HG03571 (cell line): ENCODE measurements around the gene CAMKMT.

Experiments
- ATAC-seq: cut with Tn5 transposase; IDR thresholded peaks from one replicate; pipeline ENCODE4 v1.9.1; 2021; ENCODE audit not compliant: unreplicated experiment

The CAMKMT gene

DNA sequence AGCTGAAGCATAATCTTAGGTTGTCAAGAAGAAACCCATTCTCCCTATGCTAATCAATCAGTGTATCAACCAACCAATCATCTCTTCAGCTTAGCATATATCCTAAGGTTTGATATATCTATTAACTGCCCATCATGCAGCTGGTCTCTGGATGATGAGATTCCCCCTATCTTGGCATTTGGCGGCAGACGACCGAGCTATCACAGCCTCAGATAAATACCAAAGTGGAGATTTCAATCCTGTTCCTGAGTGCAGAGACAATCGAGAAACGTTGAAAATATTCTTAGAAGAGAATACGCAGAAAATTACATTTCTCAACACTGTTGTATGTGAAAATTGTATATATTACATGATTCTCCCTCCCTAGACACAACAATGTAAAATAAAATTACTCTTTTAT lies 320.7 kb downstream of the CAMKMT start:
- ATAC-seq = no peak

DNA sequence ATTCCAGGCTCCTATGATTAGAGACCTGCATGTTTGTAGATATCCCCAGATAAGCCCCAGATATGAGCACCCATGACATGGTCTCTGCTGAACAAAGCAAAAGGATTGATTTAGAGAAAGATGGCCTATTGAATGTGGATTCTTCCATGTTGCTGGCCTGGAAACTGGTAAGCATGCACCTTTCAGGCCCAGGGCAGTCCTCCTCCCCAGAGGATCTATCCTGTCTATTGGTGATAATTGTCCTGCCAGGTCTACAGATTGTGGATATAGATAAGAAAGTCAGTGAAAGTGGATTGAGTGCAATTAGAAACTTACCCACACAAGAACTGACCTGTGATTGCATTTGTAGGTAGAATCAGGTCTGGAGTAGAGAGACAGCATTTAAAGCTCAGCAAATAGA lies 322.8 kb downstream of the CAMKMT start:
- no peak for ATAC-seq

DNA sequence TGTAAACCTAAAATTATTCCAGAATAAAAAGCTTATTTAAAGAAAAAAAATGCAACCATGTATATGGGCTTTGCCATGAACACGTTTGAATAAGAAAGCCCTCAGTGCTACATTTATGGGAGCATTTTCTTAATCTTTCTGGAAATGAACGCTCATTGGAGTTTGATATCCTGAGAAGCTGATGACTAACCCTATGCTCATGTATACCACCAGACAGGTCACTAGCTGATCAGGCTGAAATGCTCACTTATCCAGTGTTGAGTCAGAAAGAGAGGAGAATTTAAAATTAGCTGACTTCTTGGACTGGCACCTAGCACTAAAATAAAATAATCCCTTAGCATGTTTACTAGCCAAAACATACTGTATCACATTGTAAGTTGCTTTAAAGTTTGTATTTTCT lies 324.8 kb downstream of the CAMKMT start:
- ATAC-seq = no peak

DNA sequence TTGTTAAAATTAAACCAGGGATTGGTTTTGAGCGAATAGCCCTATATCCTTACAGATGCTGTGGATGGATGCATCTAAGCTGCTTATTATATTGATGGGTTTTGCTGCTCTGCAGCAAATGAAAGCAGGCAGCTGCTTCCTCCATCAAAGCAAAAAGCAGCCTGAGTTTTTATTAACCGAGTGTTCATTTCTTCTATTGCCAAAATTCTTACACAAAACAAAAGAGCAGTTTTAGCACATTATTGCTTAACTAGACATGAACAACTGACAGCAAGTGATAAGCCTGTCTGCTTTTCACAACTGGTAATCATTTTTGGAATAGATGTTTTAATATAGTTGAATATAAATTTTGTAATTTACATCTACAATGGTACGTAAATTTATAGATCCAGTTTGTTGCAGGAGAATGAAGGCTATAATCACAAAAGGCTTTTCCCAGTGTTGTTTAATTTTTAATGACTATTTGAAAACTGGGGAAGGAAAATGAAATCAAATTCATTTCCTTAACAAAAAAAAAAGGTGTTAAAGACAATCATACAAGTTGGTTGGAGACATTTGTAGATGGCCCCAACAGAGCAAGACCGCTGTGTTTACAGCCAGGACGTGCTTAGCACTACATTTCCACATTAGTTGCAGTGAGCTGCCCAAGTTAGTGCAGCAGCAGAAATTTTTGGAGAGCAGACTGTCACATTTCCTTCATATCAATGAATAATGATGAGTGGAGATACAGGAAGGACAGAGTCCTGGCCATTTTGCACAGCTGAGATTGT lies 326.1 kb downstream of the CAMKMT start:
- no peak for ATAC-seq

DNA sequence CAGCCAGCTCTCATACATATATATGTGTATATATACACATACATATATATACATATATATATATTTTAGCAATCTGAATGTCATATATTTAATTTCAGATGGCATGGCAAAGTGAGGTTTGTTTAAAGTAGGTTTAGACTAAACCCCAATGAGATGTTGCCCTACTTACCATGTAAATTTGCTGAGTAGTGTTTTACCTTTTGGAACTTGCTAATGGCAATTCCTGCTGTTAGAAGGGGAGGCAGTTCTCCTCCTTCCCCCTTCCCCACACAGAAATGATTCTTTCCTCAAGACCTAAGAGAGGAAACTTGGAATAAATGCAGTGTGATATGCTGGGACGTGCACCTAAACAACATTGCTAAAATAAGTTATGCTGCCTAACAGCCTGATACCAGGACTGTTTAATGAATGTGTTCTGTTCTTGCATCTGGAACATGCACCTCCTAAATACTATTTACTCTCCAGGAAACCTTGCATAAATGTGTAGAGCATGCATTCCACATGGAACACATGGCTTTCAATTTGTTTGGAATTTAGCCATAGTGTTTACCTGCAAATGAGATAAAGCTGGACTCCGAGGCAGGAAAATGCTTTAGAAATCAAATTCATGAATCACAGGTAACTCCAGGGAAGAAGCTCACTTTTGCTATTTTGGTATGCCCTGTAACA lies 326.8 kb downstream of the CAMKMT start:
- ATAC-seq = no peak

DNA sequence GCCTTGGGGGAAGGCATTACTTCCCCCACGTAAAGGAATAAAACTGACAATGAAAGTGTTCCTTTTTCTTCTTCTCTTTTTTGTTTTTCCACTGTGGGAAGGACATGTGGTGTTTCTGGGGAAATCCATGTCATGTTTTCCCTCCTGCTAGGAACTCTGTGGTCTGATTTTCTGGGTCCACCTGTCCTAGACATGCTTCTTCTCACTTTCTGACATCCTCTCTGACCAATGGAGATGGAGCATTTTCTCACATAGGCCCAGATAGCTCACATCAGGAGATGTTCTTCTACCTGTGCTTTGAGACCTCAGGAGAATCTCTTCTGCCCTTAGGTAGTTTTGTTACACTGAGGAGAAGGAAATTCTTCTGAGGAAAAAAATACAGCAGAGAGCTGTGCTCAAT lies 327.8 kb downstream of the CAMKMT start:
- ATAC-seq = no peak

DNA sequence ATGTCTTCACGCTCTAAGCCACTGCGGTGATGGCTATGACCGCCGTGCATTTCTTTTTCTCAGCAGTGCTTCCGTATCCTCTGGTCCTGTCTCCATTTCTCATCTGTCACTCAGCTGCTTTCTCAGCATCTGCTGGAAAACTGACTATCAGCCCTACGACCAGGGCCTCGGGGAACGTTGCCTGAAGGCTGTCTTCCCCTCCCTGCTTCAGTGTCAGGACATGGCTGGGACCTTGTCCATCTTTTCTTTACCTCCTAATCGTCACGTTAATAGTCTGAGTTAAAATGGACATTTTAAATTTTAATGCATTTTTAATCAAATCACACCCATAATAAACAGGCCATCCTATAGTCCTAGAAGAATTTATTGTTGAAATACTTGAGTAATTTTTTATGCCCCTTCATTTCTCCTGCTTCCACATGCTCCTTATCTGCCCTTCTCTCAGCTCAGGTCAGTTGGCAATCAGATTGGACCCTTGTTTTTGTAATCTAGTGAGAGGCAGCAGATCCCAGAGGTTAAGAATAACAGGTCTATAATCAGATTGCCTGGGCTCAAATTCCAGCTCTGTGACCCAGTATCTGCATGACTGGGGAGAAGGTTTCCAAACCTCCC lies 329.5 kb downstream of the CAMKMT start:
- no peak for ATAC-seq

DNA sequence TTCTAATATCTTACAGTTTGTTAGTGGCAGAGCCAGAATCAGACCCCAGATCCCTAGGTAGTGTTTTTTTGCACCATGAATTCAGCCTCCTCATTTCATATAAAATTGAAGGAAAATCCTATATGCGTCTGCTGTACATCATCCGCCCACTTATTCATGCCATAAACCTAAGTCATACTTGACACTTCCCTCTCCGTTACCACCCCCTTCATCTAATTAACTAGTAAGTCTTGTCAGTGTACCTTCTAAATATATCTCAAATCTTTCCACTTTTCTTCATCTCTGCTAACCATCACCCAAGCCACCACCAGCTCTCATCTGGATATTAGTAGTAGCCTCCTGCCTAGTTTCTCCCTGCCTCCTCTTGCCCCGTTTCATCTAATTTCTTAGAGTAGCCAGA lies 331.1 kb downstream of the CAMKMT start:
- no peak for ATAC-seq

DNA sequence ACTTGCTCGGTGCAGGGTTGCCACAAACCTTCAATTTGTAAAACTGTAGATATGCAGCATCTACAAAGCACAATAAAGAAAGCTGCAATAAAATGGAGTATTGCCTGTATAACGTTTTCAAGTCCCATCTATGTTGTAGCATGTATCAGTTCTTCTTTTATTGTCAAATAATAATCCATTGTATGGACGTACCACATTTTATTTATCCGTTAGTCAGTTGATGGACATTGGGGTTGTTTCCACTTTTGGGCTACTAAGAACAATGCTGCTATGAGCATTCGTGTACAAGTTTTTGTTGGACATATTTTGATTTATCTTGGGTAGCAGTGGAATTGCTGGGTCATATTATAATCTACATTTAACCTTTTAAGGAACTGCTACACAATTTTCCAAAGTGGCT lies 339.1 kb downstream of the CAMKMT start:
- no peak for ATAC-seq

DNA sequence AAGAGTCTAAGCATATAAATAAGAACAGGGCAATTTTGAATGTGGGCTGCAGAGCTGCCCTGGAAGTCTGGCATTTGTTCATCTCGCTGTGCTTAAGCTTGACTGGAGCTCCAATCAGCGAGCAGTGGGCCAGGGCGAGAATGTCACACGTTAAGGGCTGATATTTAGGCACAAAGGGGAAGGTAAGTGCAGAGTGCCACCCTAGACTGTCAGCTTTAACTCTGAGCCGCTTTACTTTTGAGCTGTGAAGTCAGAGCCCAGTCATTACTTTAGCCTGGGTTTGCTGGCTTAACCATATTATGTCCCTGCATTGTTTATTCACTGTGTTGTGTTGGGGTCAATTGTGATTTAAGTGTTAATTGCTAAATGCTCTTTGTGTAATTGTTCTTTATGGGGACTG lies 343.6 kb downstream of the CAMKMT start:
- ATAC-seq = no peak

DNA sequence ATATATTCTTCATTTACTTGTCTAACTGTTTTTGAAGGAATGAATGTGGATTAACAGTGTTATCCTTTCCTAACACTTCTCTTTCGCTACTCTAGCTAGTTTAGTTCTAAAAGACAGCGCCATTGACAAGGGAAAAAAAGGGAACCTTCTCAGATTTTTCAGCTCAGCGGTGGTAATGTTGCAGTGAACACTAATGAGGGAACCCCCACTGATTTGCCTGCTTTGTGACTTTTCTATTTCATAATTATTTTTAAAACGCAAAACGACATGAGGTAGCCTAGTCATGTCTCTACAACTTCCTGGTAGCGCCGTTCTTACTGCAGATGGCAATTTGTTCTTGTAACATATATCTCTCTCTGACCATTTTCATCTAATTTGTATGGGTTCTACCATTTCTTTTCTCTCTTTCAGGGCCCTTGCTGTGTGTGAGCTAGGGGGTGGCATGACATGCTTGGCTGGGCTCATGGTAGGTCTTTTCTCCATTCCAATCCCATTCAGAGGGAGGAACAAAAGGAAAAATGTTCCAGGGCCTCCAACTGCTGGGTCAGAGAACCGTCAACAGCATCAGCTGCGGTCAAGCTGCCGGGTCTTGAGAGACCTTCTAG lies 344.2 kb downstream of the CAMKMT start:
- no peak for ATAC-seq

DNA sequence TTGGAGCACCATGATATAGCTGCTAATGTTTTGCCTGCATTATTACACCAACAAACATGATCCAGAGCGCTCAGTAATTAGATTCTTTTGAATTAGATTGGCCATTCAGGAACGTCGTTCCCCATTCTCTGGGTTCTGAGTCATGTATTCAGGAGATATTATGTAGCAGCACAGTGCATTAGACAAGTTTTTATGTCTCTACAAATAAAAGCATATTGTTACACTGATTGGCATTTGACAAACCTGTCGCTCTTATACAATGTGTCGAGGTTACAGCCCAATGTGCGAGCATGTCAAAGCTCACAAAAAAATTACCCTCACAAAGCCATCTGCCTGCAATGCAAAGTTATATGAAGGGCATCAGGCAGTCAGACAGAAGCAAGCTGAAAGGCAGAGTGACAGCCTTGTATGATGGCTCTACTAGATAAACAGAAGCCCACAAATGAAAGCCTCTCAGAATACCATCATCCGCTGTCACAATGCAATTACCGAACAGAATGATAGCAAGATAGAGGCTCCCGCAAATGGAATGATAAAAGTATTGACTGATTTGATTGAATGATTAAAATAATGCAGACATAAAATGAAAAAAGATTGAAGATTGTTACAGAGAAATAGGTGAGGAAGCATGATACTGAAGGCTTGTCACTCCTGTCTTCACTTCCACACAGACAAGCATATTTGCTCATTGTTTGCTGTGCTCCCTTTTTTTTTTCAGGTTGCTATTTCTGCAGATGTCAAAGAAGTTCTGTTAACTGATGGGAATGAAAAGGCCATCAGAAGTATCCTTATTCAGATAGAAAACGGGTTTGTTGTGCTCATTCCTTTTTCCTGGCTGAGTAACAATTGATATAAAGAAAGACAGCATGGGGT lies 345.2 kb downstream of the CAMKMT start:
- ATAC-seq = no peak

DNA sequence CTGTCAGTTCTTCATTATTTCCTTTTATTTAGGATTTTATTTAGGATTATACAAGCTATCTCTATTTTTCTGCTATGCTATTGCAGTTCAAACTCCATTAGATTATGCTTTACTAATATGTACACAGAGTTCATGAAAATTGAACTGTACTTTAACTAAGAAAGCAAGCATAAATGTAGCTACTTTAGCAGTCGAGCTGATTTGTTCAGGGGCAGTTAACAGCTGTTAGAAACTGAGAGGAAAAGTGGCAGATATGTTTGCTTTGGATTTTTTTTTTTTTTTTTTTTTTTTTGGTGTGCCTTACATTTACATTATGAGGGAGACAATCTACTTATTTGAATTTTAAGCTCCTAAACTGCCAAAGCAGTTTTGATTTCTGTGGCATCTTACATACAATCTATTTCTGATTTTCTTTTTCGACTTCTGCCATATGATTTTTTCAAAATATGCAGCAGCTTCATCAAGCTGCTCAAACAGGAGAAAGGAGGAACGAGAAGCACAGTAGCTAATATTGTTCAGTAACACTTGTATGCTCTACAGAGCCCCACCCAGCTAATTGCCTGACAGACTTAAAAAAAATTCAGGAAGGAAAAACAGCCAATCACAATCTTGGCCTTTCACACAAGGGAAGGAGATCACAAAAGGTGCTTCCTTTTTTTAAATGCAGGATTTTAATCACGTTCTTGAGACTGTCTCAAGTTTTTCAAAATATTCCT lies 346.4 kb downstream of the CAMKMT start:
- no peak for ATAC-seq

DNA sequence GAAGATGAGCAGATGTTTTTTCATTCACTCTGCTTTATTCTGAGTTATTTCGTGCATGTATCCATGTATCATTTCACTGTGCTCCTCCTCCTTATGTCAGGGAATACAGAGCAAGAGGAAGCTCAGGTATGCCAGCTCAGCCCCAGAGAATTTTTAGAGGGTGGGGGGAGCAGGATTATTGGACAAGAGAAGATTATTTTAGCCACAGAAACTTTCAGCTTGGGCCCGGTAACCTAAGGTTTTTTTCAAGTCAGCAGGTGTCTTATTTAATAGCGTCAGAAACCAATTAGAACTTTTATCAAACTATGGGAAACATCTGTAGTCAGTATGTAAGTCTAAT lies 346.9 kb downstream of the CAMKMT start:
- ATAC-seq = no peak

DNA sequence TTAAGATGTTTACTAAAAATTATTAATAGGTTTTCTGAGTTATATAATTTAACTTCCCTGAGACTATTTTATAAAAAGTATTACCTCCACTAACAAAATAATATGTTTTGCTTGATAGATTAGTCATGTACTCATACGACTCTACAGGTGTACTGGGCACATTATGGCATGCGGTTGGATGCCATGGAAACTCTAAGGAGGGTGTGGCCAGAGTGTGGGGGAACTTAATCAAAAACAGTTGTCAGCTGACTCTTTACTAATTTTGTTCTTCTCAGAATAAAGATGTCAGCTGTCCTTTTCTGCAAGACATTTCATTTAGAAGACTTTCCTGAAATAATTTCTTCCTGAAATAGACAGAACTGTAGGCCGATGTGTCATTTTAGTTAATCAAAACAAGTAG lies 351.4 kb downstream of the CAMKMT start:
- no peak for ATAC-seq

DNA sequence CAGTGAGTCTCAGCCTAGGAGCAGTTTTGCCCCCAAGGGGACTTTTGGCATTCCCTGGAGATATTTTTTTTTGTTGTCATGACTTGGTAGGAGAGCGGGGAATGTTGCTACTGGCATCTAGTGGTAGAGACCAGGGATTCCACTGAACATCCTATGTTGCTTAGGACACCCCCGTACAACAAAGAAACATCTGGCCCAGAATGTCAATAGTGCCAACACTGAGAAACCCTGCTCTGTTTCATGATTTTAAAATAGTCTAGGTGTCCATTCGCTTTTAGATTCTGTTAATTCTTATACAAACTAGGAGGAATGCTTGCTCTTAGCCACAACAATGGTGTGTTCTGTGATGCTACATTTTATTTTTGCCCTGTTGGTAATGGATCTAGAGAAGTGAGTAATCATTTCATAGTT lies 353.9 kb downstream of the CAMKMT start:
- no peak for ATAC-seq

DNA sequence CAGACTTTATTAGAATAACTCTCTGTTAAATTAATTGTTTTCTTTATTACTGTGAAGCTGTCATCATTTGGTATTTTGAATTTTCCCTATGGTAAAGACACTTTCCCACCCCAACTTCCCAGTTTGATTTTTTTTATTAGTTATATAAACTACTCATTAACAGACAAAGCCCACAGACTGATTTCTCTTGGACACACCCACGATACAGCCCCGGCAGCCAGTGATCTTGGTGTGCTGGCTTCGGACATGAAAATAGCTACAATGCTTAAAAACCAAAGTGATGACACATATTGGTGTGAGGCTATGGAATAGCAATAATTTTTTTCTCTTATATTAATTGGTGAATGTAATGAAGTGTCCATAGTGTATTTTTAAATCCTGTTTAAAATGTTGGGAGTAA lies 354.4 kb downstream of the CAMKMT start:
- no peak for ATAC-seq

DNA sequence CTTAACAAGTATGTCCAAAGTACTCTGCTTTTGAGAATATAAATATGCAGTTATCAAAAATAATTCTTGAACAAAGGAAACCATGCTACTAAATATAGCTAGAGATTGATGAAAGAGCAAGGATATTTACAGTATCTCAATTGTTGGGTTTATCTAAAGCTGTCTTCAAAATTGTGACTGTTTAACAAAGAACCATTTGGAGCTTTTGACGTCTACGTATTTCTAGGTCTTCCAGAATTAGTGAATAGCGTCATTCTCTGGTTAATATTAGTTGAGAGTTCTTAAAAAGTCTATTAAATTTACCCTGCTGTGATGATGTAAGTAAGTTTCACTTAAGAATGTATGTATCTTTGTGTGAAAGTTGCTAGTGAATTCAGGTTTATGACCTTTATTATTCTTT lies 356.7 kb downstream of the CAMKMT start:
- no peak for ATAC-seq

DNA sequence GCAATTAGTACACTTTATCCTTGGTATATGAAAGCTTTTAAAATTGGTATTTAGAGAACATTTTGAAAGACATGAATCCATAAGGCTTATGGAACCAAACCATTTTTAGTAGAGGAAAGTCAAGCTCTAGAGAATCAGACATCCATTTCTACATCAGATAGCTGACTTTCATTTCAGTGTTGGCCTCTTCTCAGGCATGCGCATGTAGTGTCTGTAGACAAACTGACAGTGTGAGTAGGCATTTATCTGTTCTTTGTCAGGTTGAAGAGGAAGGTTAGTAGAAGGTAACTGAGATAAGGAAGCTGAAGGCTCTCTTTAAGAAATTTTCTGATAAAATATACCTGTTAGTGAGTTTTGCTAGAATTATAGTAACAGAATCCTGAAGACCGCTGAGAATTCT lies 357.8 kb downstream of the CAMKMT start:
- no peak for ATAC-seq

DNA sequence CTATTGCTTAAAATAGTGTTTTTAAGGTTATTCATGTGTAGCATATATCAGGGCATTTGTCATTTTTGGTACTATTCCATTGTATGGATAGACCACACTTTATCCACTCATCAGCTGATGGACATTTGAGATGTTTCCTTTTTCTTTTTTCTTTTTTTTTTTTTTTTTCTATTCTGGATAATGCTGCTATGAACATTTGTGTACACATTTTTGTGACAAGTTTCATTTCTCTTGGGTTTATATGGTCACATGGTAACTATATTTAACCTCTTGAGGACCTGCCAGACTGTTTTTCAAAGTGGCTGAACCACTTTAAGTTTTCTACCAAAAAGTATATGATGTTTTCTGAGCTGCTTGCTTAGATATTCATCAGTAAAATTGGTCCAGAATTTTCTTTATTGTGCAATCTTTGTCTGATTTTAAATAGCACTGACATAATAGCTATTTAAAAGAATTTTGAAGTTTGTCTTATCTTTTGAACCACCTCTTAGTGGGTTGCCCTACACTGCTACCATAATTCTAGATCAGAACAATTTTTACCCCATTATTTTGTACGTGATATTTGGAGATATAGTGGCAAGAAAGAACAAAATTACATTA lies 360.4 kb downstream of the CAMKMT start:
- no peak for ATAC-seq
